ENCODE measurements around the gene HIP1.

Gene HIP1

DNA sequence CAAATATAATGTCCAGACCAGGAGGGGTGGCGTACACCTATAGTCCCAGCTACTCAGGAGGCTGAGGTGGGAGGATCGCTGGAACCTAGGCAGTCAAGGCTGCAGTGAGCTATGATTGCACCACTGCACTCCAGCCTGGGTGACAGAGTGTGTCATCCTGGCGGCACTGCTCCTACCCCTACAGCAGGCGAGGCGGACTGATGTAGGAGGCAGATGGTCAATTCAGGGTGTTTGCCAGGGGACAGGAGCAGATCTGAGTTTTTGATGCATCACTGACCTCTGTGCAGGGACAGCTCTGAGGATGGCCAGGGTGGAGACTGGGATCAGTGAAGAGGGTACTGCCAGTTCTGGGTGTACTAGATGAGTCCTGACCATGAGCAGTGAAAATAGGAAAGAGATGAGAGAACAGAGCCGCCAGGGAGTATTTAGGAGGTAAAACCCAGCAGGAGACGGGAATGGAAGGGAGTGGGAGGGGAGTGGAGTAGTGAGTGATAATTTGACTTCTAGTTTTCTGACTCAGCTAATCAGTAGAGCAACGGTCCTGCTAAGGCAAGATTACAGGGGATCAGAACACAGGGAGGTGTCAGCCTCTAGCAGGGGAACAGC, 75.3 kb downstream of the HIP1 start:
- no peak overlapping the region for H3K4me3 ChIP-seq (ENCODE audit: low read depth, low read length)
- TF ChIP-seq POLR2A (IDR thresholded peaks at IDR 0.05; ENCODE audit: extremely low read depth, insufficient read length) (no peak), MYC (IDR thresholded peaks at IDR 0.05; ENCODE audit: low read depth, low read length) (no peak)
- TF ChIP-seq, protein P1, sequence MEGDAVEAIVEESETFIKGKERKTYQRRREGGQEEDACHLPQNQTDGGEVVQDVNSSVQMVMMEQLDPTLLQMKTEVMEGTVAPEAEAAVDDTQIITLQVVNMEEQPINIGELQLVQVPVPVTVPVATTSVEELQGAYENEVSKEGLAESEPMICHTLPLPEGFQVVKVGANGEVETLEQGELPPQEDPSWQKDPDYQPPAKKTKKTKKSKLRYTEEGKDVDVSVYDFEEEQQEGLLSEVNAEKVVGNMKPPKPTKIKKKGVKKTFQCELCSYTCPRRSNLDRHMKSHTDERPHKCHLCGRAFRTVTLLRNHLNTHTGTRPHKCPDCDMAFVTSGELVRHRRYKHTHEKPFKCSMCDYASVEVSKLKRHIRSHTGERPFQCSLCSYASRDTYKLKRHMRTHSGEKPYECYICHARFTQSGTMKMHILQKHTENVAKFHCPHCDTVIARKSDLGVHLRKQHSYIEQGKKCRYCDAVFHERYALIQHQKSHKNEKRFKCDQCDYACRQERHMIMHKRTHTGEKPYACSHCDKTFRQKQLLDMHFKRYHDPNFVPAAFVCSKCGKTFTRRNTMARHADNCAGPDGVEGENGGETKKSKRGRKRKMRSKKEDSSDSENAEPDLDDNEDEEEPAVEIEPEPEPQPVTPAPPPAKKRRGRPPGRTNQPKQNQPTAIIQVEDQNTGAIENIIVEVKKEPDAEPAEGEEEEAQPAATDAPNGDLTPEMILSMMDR (IDR thresholded peaks at IDR 0.05; ENCODE audit: low read depth, low read length), result no peak
- TF ChIP-seq, protein P2, sequence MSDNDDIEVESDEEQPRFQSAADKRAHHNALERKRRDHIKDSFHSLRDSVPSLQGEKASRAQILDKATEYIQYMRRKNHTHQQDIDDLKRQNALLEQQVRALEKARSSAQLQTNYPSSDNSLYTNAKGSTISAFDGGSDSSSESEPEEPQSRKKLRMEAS (IDR thresholded peaks at IDR 0.05; ENCODE audit: low read depth, low read length), result no peak
- no peak for DNase-seq (ENCODE audit: low read depth)

DNA sequence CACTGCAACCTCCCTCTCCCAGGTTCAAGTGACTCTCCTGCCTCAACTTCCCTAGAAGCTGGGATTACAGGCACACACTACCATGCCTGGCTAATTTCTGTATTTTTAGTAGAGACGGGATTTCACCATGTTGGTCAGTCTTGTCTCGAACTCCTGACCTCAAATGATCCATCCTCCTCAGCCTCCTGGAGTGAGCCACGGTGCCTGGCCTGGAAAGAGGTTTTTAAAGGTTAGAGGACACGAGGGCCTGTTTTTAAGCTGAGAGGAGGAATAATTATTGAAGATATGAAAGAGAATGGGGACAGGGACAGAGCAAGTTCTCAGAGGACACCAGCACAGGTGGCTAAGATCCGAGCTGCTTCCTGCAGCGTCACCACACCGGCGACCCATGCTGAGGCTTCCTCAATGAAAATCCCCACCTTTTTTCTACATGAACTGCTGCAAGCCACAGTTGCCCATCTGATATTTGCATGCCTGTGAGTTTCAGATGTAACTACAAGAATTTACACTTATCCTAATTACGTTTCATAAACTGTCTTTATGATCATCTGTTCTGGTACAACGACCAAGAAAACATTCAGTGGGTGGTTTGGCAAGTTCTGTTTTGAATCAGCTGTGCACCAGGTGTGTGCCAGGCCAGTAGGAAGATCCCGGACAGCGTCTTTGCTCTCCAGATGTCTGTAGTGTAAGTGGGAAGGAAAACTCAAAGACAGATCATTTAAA, 76.0 kb downstream of the HIP1 start:
- H3K4me3 ChIP-seq (ENCODE audit: low read depth, low read length), result no peak overlapping the region
- no peak for DNase-seq (ENCODE audit: low read depth)
- TF ChIP-seq, protein P1 (IDR thresholded peaks at IDR 0.05; ENCODE audit: low read depth, low read length), result no peak
- TF ChIP-seq POLR2A (IDR thresholded peaks at IDR 0.05; ENCODE audit: extremely low read depth, insufficient read length), result no peak
- TF ChIP-seq, protein P2 (IDR thresholded peaks at IDR 0.05; ENCODE audit: low read depth, low read length), result no peak
- no peak for TF ChIP-seq MYC (IDR thresholded peaks at IDR 0.05; ENCODE audit: low read depth, low read length)

DNA sequence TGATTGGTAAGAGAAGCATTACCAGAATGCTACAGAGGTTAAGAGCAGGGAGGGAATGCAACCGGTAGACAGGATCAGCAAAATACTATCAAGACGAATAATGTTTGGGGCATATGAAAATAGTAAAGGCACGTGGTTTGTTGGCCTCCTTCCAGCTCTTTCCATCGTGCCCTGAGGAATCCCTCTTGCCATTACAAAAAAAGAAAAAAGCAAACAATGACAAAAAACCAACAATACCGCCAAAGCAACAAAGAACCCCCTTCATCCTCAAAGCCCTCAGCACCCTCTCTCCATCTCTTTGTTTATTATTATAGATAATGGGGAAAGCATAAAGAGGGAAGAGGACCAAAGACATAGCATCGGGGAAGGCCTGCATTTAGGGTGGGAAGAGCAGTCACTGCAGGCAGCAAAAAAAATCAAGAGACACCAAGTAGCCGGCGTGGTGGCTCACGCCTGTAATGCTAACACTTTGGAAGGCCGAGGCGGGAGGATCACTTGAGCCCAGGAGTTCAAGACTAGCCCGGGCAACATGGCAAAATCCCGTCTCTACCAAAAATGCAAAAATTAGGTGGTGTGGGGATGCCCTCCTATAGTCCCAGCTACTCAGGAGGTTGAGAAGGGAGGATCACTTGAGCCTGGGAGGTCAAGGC, 78.0 kb downstream of the HIP1 start:
- no peak for DNase-seq (ENCODE audit: low read depth)
- TF ChIP-seq POLR2A (IDR thresholded peaks at IDR 0.05; ENCODE audit: extremely low read depth, insufficient read length) (no peak), MYC (IDR thresholded peaks at IDR 0.05; ENCODE audit: low read depth, low read length) (no peak)
- TF ChIP-seq, protein P2 (IDR thresholded peaks at IDR 0.05; ENCODE audit: low read depth, low read length), result no peak
- TF ChIP-seq, protein P1 (IDR thresholded peaks at IDR 0.05; ENCODE audit: low read depth, low read length), result no peak
- no peak overlapping the region for H3K4me3 ChIP-seq (ENCODE audit: low read depth, low read length)

DNA sequence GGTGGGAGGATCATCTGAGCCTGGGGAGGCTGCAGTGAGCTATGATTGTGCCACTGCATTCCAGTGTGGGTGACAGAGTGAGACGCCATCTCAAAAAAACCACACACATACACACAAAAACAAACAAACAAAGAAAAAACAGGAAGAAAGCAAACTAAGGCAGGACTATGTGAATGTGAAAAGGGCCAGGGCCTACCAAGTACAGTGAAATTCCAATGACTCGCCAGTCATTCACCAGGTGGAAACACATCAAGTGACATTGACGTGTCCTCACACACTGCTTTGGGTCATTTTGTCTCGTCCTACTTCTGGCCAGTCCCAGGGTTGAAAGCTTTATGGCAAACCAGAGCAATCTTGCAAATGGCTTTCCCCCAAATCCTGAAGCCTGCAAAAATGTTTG, 79.9 kb downstream of the HIP1 start:
- H3K4me3 ChIP-seq (ENCODE audit: low read depth, low read length), result no peak overlapping the region
- no peak for DNase-seq (ENCODE audit: low read depth)
- no peak for TF ChIP-seq POLR2A (IDR thresholded peaks at IDR 0.05; ENCODE audit: extremely low read depth, insufficient read length)
- TF ChIP-seq MYC (IDR thresholded peaks at IDR 0.05; ENCODE audit: low read depth, low read length), result no peak
- TF ChIP-seq, protein P1 (IDR thresholded peaks at IDR 0.05; ENCODE audit: low read depth, low read length), result no peak
- TF ChIP-seq, protein P2 (IDR thresholded peaks at IDR 0.05; ENCODE audit: low read depth, low read length), result no peak

DNA sequence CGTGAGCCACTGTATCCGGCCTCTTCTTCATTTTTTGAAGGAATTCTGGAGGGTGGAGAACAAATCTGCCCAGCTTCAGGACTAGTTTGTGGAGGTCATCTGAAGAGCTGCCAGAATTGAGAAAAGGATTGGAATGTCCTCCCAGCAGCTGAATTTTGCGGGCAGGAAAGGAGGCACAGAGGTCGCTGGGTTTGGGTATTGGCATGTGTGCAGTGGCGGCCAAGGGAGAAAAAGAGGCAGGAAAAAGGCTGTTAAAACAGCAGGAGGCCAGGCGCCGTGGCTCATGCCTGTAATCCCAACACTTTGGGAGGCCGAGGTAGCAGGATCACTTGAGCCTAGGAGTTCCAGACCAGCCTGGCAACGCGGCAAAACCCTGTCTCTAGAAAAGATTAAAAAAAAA, 80.4 kb downstream of the HIP1 start:
- no peak for DNase-seq (ENCODE audit: low read depth)
- no peak overlapping the region for H3K4me3 ChIP-seq (ENCODE audit: low read depth, low read length)
- TF ChIP-seq, protein P2 (IDR thresholded peaks at IDR 0.05; ENCODE audit: low read depth, low read length), result no peak
- TF ChIP-seq, protein P1 (IDR thresholded peaks at IDR 0.05; ENCODE audit: low read depth, low read length), result no peak
- TF ChIP-seq POLR2A (IDR thresholded peaks at IDR 0.05; ENCODE audit: extremely low read depth, insufficient read length) (no peak), MYC (IDR thresholded peaks at IDR 0.05; ENCODE audit: low read depth, low read length) (no peak)
